Measurements from ENCODE around the gene CGNL1.

The CGNL1 gene

GRCh38 chr15:57545995-57546394, 169.7 kb downstream of the CGNL1 start:
- H3K79me2 ChIP-seq (ENCODE audit: low read length): no peaks in the 10 kb centered on the region
- no peaks in the 10 kb centered on the region for H3K9me3 ChIP-seq (replicated peaks; ENCODE audit: insufficient read depth, low read length)
- no peaks in the 10 kb centered on the region for H3K9me2 ChIP-seq (replicated peaks; ENCODE audit: insufficient read depth, low read length)
- DNase-seq: no peak
- no peaks in the 10 kb centered on the region for H3K36me3 ChIP-seq (replicated peaks; ENCODE audit: insufficient read depth, low read length)
- H3K4me3 ChIP-seq (ENCODE audit: low read length): no peak overlapping the region
- TF ChIP-seq EZH2 (optimal IDR thresholded peaks at IDR 0.05; ENCODE audit: low read depth, low read length) (no peak), EZH2phosphoT487 (IDR thresholded peaks at IDR 0.05; ENCODE audit: low read length) (no peak), CTCF (IDR thresholded peaks at IDR 0.05; ENCODE audit: low read length) (no peak)
- H3K27me3 ChIP-seq (replicated peaks; ENCODE audit: insufficient read depth, low read length): no peaks in the 10 kb centered on the region
- H4K20me1 ChIP-seq (ENCODE audit: insufficient read depth, low read length): no peaks in the 10 kb centered on the region
- no peak overlapping the region for H2AFZ ChIP-seq (ENCODE audit: low read length)
- H3F3A ChIP-seq (ENCODE audit: insufficient read depth, low read length): no peaks in the 10 kb centered on the region
- no peaks in the 10 kb centered on the region for H3K4me1 ChIP-seq (ENCODE audit: low read length)
- H3K27ac ChIP-seq (ENCODE audit: low read length): no peak overlapping the region
- H3K9ac ChIP-seq (ENCODE audit: low read length): no peak overlapping the region
- no peak overlapping the region for H3K4me2 ChIP-seq (ENCODE audit: low read depth, low read length)

GRCh38 chr15:57547243-57547755, 171.0 kb downstream of the CGNL1 start:
- Histone ChIP-seq H3K9ac (ENCODE audit: low read length) (no peak overlapping the region), H3K4me1 (ENCODE audit: low read length) (no peaks in the 10 kb centered on the region), H3K4me3 (ENCODE audit: low read length) (no peak overlapping the region), H4K20me1 (ENCODE audit: insufficient read depth, low read length) (no peaks in the 10 kb centered on the region), H2AFZ (ENCODE audit: low read length) (no peak overlapping the region), H3K4me2 (ENCODE audit: low read depth, low read length) (no peak overlapping the region), H3K27ac (ENCODE audit: low read length) (no peak overlapping the region), H3K36me3 (replicated peaks; ENCODE audit: insufficient read depth, low read length) (no peaks in the 10 kb centered on the region), H3K9me3 (replicated peaks; ENCODE audit: insufficient read depth, low read length) (no peaks in the 10 kb centered on the region), H3K27me3 (replicated peaks; ENCODE audit: insufficient read depth, low read length) (no peaks in the 10 kb centered on the region), H3K79me2 (ENCODE audit: low read length) (no peaks in the 10 kb centered on the region), H3F3A (ENCODE audit: insufficient read depth, low read length) (no peaks in the 10 kb centered on the region), H3K9me2 (replicated peaks; ENCODE audit: insufficient read depth, low read length) (no peaks in the 10 kb centered on the region)
- DNase-seq: no peak
- TF ChIP-seq CTCF (IDR thresholded peaks at IDR 0.05; ENCODE audit: low read length): no peak
- no peak for TF ChIP-seq EZH2 (optimal IDR thresholded peaks at IDR 0.05; ENCODE audit: low read depth, low read length)
- no peak for TF ChIP-seq EZH2phosphoT487 (IDR thresholded peaks at IDR 0.05; ENCODE audit: low read length)

- no peak for TF ChIP-seq CTCF (IDR thresholded peaks at IDR 0.05; ENCODE audit: low read length)
- TF ChIP-seq EZH2 (optimal IDR thresholded peaks at IDR 0.05; ENCODE audit: low read depth, low read length): no peak
- TF ChIP-seq EZH2phosphoT487 (IDR thresholded peaks at IDR 0.05; ENCODE audit: low read length): no peak
- Histone ChIP-seq H3K9ac (ENCODE audit: low read length) (no peak overlapping the region), H3K4me1 (ENCODE audit: low read length) (no peaks in the 10 kb centered on the region), H3K27ac (ENCODE audit: low read length) (no peak overlapping the region), H3K9me3 (replicated peaks; ENCODE audit: insufficient read depth, low read length) (no peaks in the 10 kb centered on the region), H3K27me3 (replicated peaks; ENCODE audit: insufficient read depth, low read length) (no peaks in the 10 kb centered on the region), H3K79me2 (ENCODE audit: low read length) (no peaks in the 10 kb centered on the region), H3F3A (ENCODE audit: insufficient read depth, low read length) (no peaks in the 10 kb centered on the region), H3K36me3 (replicated peaks; ENCODE audit: insufficient read depth, low read length) (no peaks in the 10 kb centered on the region), H3K4me3 (ENCODE audit: low read length) (no peak overlapping the region), H2AFZ (ENCODE audit: low read length) (no peak overlapping the region), H4K20me1 (ENCODE audit: insufficient read depth, low read length) (no peaks in the 10 kb centered on the region), H3K4me2 (ENCODE audit: low read depth, low read length) (no peak overlapping the region), H3K9me2 (replicated peaks; ENCODE audit: insufficient read depth, low read length) (no peaks in the 10 kb centered on the region)
- DNase-seq: no peak
Observed at GRCh38 chr15:57548351-57548750, 172.0 kb downstream of the CGNL1 start.
